Tibial nerve (tissue), 4 donors: ENCODE results near the gene MINDY2.

ENCODE experiments used
- EP300 ChIP-seq, 2 donors: sonication (generic); formaldehyde crosslinking; IDR thresholded peaks; one replicate each; pipeline ENCODE4 v1.6.1; 2017; ENCODE audit warnings: antibody characterized with exemption in 2 of 2, mild to moderate bottlenecking in 1 of 2
- POLR2A ChIP-seq, 2 donors: fragments of 450-650 bp; IDR thresholded peaks; one replicate each; pipeline ENCODE4 v1.6.1; 2017; ENCODE audit warnings: antibody characterized with exemption in 2 of 2, mild to moderate bottlenecking in 2 of 2, moderate library complexity in 2 of 2
- TF ChIP-seq, protein P1 (sequence below), 5 experiments: fragments of 200-600 bp in 3 of 5; fragments of 450-650 bp in 2 of 5; sonication (generic) in 3 of 5; IDR thresholded peaks; one replicate each; pipeline ENCODE4 v1.5.1; 2016 to 2019; ENCODE audit warnings: antibody characterized with exemption in 5 of 5, mild to moderate bottlenecking in 3 of 5, moderate library complexity in 2 of 5

GRCh38 chr15:58777107-58777506 lies 6.0 kb downstream of the MINDY2 start:
- TF ChIP-seq, protein P1, sequence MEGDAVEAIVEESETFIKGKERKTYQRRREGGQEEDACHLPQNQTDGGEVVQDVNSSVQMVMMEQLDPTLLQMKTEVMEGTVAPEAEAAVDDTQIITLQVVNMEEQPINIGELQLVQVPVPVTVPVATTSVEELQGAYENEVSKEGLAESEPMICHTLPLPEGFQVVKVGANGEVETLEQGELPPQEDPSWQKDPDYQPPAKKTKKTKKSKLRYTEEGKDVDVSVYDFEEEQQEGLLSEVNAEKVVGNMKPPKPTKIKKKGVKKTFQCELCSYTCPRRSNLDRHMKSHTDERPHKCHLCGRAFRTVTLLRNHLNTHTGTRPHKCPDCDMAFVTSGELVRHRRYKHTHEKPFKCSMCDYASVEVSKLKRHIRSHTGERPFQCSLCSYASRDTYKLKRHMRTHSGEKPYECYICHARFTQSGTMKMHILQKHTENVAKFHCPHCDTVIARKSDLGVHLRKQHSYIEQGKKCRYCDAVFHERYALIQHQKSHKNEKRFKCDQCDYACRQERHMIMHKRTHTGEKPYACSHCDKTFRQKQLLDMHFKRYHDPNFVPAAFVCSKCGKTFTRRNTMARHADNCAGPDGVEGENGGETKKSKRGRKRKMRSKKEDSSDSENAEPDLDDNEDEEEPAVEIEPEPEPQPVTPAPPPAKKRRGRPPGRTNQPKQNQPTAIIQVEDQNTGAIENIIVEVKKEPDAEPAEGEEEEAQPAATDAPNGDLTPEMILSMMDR (IDR thresholded peaks at IDR 0.05), result no peak
- TF ChIP-seq EP300 (IDR thresholded peaks at IDR 0.05), result no peak
- TF ChIP-seq POLR2A (IDR thresholded peaks at IDR 0.05), result no peak
